Activated CD8-positive, alpha-beta T cell treated with anti-CD3 and anti-CD28 coated beads for 36 hours (primary cell): Measurements from ENCODE around the gene FRMD5. TPM values are rescaled to one million over a fixed set of nuclear protein-coding genes. Genes with fewer than 3 reads are reported as not detected.
A peak's percentile ranks its signal among the peaks of the same experiment; 100 is the strongest.
"Not testable (repeated sequence)": the region's sequence is repeated elsewhere in the genome, so short reads cannot be mapped to it uniquely, and the experiment has no call there.

Experiments
- ATAC-seq: fragments of 200-7000 bp; cut with Tn5 transposase; one replicate; pipeline ENCODE4 v1.10.0; 2021; ENCODE audit warnings: mild to moderate bottlenecking, moderate library complexity
- CTCF ChIA-PET: fragments of 350-600 bp; sonication (Branson Sonifier 250); formaldehyde crosslinking; loops from one replicate; lab custom pipeline; 2021; ENCODE audit warnings: antibody characterized with exemption; lab: Charles Lee
- POLR2A ChIA-PET: fragments of 350-600 bp; sonication (Branson Sonifier 250); formaldehyde crosslinking; loops from one replicate; lab custom pipeline; 2021; ENCODE audit warnings: antibody characterized with exemption; lab: Charles Lee
- DNase-seq: peaks from one replicate; pipeline ENCODE4 v3.0.0-alpha.2; 2020
- H3K27ac Mint-ChIP-seq: one replicate; pipeline ENCODE4 v1.8.0; 2021; ENCODE audit warnings: mild to moderate bottlenecking, mixed read lengths
- H3K27me3 Mint-ChIP-seq: one replicate; pipeline ENCODE4 v1.8.0; 2021; ENCODE audit warnings: mixed read lengths
- H3K36me3 Mint-ChIP-seq: one replicate; pipeline ENCODE4 v1.8.0; 2021; ENCODE audit warnings: low read depth, mixed read lengths
- H3K4me1 Mint-ChIP-seq: one replicate; pipeline ENCODE4 v1.8.0; 2021; ENCODE audit warnings: low read depth, mixed read lengths
- H3K4me3 Mint-ChIP-seq: one replicate; pipeline ENCODE4 v1.8.0; 2021; ENCODE audit warnings: mild to moderate bottlenecking, moderate library complexity, mixed read lengths
- H3K9me3 Mint-ChIP-seq: one replicate; pipeline ENCODE4 v1.8.0; 2021; ENCODE audit warnings: mixed read lengths
- CTCF ChIP-seq: fragments of 200-600 bp; IDR thresholded peaks from one replicate; pipeline ENCODE4 v1.8.0; 2022; ENCODE audit warnings: antibody characterized with exemption, mild to moderate bottlenecking
- intact Hi-C: fragments of 100-400 bp; cut with micrococcal nuclease; formaldehyde crosslinking; loops from one replicate; pipeline ENCODE4 v1.10.0; 2022
- total RNA-seq, 2 experiments: library from RNA; stranded (reverse); gene quantifications; one replicate each; pipeline ENCODE4 v1.2.3, GENCODE V29; 2021

FRMD5 gene
- total RNA-seq, 2 experiments from 2014 or later, result 0.23 to 0.25 TPM

- ATAC-seq, result no peak
- Mint-ChIP-seq H3K9me3 (no peaks in the 10 kb centered on the region), H3K4me3 (no peak overlapping the region), H3K4me1 (peaks cover 5% of the 10 kb centered on the region), H3K27ac (no peak overlapping the region), H3K36me3 (no peaks in the 10 kb centered on the region), H3K27me3 (peaks cover 29% of the 10 kb centered on the region)
- CTCF ChIA-PET, result interaction anchor here (1.3 kb wide), 1 partner anchor 32 kb away, joined by 3 read pairs; no protein-coding TSS in a partner anchor
- POLR2A ChIA-PET, result no interaction called here
- no peak for TF ChIP-seq CTCF
- no peak for DNase-seq
- intact Hi-C loops, result no loop called here
Observed at GRCh38 chr15:44033894-44034293, 161.2 kb downstream of the FRMD5 start.

DNA sequence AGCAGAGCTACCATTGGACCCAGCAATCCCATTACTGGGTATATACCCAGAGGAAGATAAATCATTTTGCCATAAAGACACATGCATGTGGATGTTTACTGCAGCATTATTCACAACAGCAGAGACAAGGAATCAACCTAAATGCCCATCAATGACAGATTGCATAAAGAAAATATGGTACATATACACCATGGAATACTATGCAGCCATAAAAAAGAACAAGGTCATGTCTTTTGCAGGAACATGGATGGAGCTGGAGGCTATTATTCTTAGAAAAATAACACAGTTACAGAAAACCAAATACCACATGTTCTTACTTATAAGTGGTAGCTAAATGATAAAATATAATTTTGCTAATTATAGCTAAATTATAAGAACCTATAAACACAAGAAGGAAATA lies 162.3 kb downstream of the FRMD5 start:
- H3K27ac Mint-ChIP-seq, intact Hi-C loops, H3K4me1 Mint-ChIP-seq, H3K36me3 Mint-ChIP-seq, H3K4me3 Mint-ChIP-seq, H3K9me3 Mint-ChIP-seq, ATAC-seq, DNase-seq, POLR2A ChIA-PET: not testable (repeated sequence)
- peaks cover 24% of the 10 kb centered on the region for H3K27me3 Mint-ChIP-seq
- CTCF ChIA-PET, result interaction anchor here (1.1 to 1.8 kb wide), 2 partner anchors 34 to 129 kb away, joined by 3 to 4 read pairs; no protein-coding TSS in a partner anchor

DNA sequence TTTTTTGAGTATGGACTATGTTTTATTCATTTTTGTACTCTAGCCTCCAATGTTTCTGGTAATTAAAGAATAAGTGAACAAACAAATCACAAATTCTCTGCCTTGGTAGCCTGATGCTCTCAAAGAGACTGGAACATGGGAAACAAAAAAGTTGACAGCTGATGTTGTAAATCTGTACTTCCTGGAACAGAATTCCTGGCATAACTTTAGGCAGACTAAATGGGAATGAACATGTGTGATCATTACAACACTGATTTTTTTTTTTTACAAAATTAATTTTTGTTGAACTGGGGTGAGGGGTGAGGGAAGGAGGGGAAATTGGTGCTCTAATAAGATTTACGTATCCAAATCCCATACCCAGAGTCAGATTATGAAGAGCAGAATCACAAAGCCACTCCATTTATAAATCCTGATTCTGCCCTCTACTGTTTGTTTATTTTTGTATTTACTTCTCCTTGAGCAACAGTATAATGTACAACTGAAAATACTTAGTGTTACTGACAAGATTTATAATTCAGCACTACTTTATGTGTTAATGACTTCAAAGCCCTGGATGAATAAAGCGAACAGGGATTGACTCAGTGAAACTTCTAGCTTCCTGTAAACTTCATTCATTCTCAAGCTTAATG lies 165.0 kb downstream of the FRMD5 start:
- no peak for ATAC-seq
- intact Hi-C loops, result no loop called here

DNA sequence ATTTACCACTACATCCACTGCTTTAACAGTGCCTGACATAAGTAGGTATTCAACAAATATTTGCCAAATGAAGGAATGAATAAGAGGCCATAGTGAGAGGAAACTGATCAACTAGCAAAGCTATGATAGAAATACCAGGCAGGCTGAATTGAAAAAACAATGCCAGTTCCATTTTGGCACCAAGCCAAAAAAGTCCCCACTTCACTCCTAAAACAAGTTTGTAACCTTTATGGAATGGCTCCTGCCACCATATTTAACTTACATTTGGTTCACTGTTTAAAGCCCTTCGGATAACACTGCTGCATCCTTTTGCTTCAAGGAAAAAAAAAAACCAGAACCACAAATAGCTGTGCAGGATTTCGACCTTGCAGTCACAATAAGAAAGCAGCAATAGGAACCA lies 166.1 kb downstream of the FRMD5 start:
- no peak for DNase-seq
- ATAC-seq, result no peak
- Mint-ChIP-seq H3K27ac (no peak overlapping the region), H3K4me1 (peaks cover 5% of the 10 kb centered on the region), H3K36me3 (no peaks in the 10 kb centered on the region), H3K9me3 (no peaks in the 10 kb centered on the region), H3K27me3 (peaks cover 29% of the 10 kb centered on the region), H3K4me3 (no peak overlapping the region)
- POLR2A ChIA-PET, result no interaction called here
- CTCF ChIA-PET, result no interaction called here
- intact Hi-C loops, result no loop called here
- no peak for TF ChIP-seq CTCF

More for the DNA sequence above, 165.0 kb downstream of the FRMD5 start:
- DNase-seq, result no peak
- ChIA-PET CTCF (no interaction called here), POLR2A (no interaction called here)
- H3K4me1 Mint-ChIP-seq, result peaks cover 5% of the 10 kb centered on the region
- peaks cover 29% of the 10 kb centered on the region for H3K27me3 Mint-ChIP-seq
- no peak for TF ChIP-seq CTCF
- no peak overlapping the region for H3K27ac Mint-ChIP-seq
- H3K4me3 Mint-ChIP-seq, result no peak overlapping the region
- H3K9me3 Mint-ChIP-seq, result no peaks in the 10 kb centered on the region
- no peaks in the 10 kb centered on the region for H3K36me3 Mint-ChIP-seq

DNA sequence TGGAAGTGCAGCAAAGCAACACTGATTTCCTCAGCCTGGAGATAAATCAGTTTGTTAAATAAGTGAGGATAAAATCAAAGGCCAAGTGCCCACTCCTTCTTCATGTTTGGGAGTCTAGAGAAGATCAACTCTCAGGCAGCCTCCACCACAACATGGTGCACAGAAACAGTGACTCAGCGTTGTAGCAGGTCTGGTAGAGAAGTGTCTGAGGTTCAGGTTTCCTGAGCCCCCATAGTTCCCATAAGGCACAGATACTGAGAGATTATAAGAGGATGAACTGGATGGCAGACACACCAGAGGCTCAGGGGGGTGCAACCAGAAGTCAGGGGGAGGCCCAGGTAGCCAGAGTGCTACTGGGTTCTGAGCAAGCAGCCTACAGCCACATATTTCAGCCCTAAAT lies 166.7 kb downstream of the FRMD5 start:
- no peak overlapping the region for H3K4me3 Mint-ChIP-seq
- ChIA-PET CTCF (no interaction called here), POLR2A (no interaction called here)
- H3K4me1 Mint-ChIP-seq, result peaks cover 5% of the 10 kb centered on the region
- H3K36me3 Mint-ChIP-seq, result no peaks in the 10 kb centered on the region
- DNase-seq (peak; percentile 27), ATAC-seq (peak; percentile 56)
- no peak for TF ChIP-seq CTCF
- H3K27ac Mint-ChIP-seq, result no peak overlapping the region
- intact Hi-C loops, result no loop called here
- H3K9me3 Mint-ChIP-seq, result no peaks in the 10 kb centered on the region
- peaks cover 28% of the 10 kb centered on the region for H3K27me3 Mint-ChIP-seq
